PC-3 (cell line): ENCODE data around the gene MYO5B. TPM values are rescaled to one million over a fixed set of nuclear protein-coding genes. Genes with fewer than 3 reads are reported as not detected.

Experiments used
- ATAC-seq: fragments of 200-7000 bp; cut with Tn5 transposase; 2 replicates; pipeline ENCODE4 v1.9.1; 2020; ENCODE audit warnings: mild to moderate bottlenecking, moderate library complexity
- BruUV-seq: library from RNA; stranded (reverse); fragments of 400-500 nt; replicated peaks from 2 replicates; lab custom pipeline; 2021; lab: Mats Ljungman, UMichigan
- CTCF ChIA-PET: fragments of 300-600 bp; sonication (Branson Sonifier 250); formaldehyde crosslinking; loops from one replicate; lab custom pipeline; 2022; ENCODE audit warnings: antibody characterized with exemption; lab: Charles Lee
- POLR2A ChIA-PET: fragments of 300-600 bp; sonication (Branson Sonifier 250); formaldehyde crosslinking; loops from one replicate; lab custom pipeline; 2022; ENCODE audit warnings: antibody characterized with exemption; ENCODE audit not compliant: unreplicated experiment; lab: Charles Lee
- DNase-seq: peaks from one replicate; pipeline ENCODE4 v3.0.0-alpha.2; 2015
- H2AFZ ChIP-seq: fragments of 300-600 bp; sonication (generic); 2 replicates; pipeline ENCODE4 v1.6.0; 2016; ENCODE audit warnings: antibody characterized with exemption, low read length
- H3F3A ChIP-seq: fragments of 300-600 bp; sonication (generic); one replicate; pipeline ENCODE4 v1.6.0; 2017; ENCODE audit warnings: antibody characterized with exemption, low read length, control low read depth, mild to moderate bottlenecking; ENCODE audit not compliant: unreplicated experiment
- H3K27ac ChIP-seq: fragments of 300-600 bp; sonication (generic); 2 replicates; pipeline ENCODE4 v1.5.1; 2016; ENCODE audit warnings: mild to moderate bottlenecking, low read length
- H3K27me3 ChIP-seq: fragments of 300-600 bp; sonication (generic); 2 replicates; pipeline ENCODE4 v1.6.1; 2016; ENCODE audit warnings: low read length, mixed read lengths
- H3K36me3 ChIP-seq: fragments of 300-600 bp; sonication (generic); 2 replicates; pipeline ENCODE4 v1.6.1; 2016; ENCODE audit warnings: low read depth, mixed run types, low read length, mixed read lengths
- H3K4me1 ChIP-seq: fragments of 300-600 bp; sonication (generic); 2 replicates; pipeline ENCODE4 v1.5.1; 2016; ENCODE audit warnings: low read length; ENCODE audit not compliant: insufficient read depth
- H3K4me2 ChIP-seq: fragments of 300-600 bp; sonication (generic); 2 replicates; pipeline ENCODE4 v1.6.0; 2016; ENCODE audit warnings: low read length
- H3K4me3 ChIP-seq: fragments of 300-600 bp; sonication (generic); 2 replicates; pipeline ENCODE4 v1.5.1; 2016; ENCODE audit warnings: mild to moderate bottlenecking, low read length, mixed read lengths
- H3K79me2 ChIP-seq: fragments of 300-600 bp; sonication (generic); 2 replicates; pipeline ENCODE4 v1.6.1; 2017; ENCODE audit warnings: low read length, mixed read lengths
- H3K9ac ChIP-seq: fragments of 300-600 bp; sonication (generic); 2 replicates; pipeline ENCODE4 v1.6.0; 2016; ENCODE audit warnings: mild to moderate bottlenecking, low read length
- H3K9me2 ChIP-seq: fragments of 300-600 bp; sonication (generic); replicated peaks from 2 replicates; pipeline ENCODE4 v1.6.1; 2016; ENCODE audit warnings: mixed run types, low read length, mixed read lengths
- H3K9me3 ChIP-seq: fragments of 300-600 bp; sonication (generic); 2 replicates; pipeline ENCODE4 v1.6.1; 2016; ENCODE audit warnings: low read length, mixed read lengths
- H4K20me1 ChIP-seq: fragments of 300-600 bp; sonication (generic); 2 replicates; pipeline ENCODE4 v1.6.1; 2016; ENCODE audit warnings: low read length, mixed read lengths
- EZH2 ChIP-seq: fragments of 300-600 bp; sonication (generic); IDR thresholded peaks from one replicate; pipeline ENCODE4 v1.6.1; 2017; ENCODE audit warnings: antibody characterized with exemption, mild to moderate bottlenecking, low read length; ENCODE audit not compliant: unreplicated experiment
- EZH2phosphoT487 ChIP-seq: fragments of 300-600 bp; sonication (generic); IDR thresholded peaks from 2 replicates; pipeline ENCODE4 v1.6.1; 2018; ENCODE audit warnings: mild to moderate bottlenecking, antibody characterized with exemption, low read length, borderline replicate concordance
- intact Hi-C: fragments of 100-400 bp; cut with micrococcal nuclease; formaldehyde crosslinking; loops from 2 replicates; pipeline ENCODE4 v1.9.0; 2023
- total RNA-seq: library from RNA; depleted of rRNA; stranded (reverse); fragments of >200 nt; gene quantifications from 2 replicates; pipeline ENCODE4 v1.2.3, GENCODE V29; 2014
- TF ChIP-seq, protein P1 (sequence below): fragments of 300-600 bp; sonication (generic); conservative IDR thresholded peaks from 2 replicates; pipeline ENCODE4 v1.5.1; 2017; ENCODE audit warnings: antibody characterized with exemption, low read depth, mild to moderate bottlenecking, low read length

MYO5B gene
- total RNA-seq, 1 experiment from 2014 or later = 10.7 TPM

DNA sequence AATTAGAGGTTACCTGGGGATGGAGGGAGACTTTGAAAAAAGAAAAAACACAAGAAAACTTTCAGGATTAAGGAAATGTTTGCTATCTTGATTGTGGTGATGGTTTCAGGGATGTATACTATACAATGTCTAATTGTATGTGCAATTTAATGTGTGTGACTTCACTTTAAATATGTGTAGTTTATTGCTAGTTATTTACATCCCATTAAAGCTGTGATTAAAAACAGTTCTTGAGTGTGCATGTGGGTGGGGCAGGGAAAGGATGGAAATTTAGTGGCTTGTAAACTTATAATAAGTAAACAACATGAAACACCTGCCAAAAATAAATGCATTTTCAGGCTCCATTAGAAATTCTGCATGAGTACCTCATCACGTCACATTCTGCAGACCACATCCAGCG lies 167.0 kb downstream of the MYO5B start:
- POLR2A ChIA-PET = no interaction called here
- Histone ChIP-seq H3K9me2 (no peaks in the 10 kb centered on the region), H3K9me3 (no peaks in the 10 kb centered on the region), H2AFZ (no peak overlapping the region), H3K79me2 (no peaks in the 10 kb centered on the region), H4K20me1 (no peaks in the 10 kb centered on the region), H3K4me2 (no peak overlapping the region), H3F3A (no peaks in the 10 kb centered on the region), H3K27me3 (no peaks in the 10 kb centered on the region), H3K36me3 (no peaks in the 10 kb centered on the region), H3K27ac (no peak overlapping the region), H3K9ac (no peak overlapping the region), H3K4me1 (no peaks in the 10 kb centered on the region), H3K4me3 (no peak overlapping the region)
- ATAC-seq (no peak), DNase-seq (no peak)
- intact Hi-C loops = no loop called here
- CTCF ChIA-PET = no interaction called here
- BruUV-seq = no TSS peak
- TF ChIP-seq EZH2phosphoT487 = no peak

DNA sequence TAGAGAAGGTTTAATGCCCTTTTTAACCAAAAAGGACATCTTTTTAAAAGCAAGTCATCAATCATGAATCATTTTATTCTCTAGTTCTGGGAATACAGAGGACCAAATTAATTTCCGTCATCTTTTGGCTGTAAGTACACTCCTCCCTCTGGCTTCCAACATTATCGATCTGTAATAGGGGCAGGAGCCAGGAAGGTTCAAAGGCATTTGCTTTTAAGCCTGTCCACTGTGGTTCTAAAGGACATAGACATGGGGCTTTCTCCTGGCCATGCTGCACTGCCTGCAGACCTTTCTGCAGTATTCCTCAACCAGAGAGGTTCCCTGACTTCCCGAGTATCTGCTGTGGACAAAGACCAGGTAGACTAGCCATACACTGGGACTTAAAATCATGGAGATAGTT lies 170.5 kb downstream of the MYO5B start:
- POLR2A ChIA-PET = no interaction called here
- no peak overlapping the region for H3K4me3 ChIP-seq
- no peak for ATAC-seq

DNA sequence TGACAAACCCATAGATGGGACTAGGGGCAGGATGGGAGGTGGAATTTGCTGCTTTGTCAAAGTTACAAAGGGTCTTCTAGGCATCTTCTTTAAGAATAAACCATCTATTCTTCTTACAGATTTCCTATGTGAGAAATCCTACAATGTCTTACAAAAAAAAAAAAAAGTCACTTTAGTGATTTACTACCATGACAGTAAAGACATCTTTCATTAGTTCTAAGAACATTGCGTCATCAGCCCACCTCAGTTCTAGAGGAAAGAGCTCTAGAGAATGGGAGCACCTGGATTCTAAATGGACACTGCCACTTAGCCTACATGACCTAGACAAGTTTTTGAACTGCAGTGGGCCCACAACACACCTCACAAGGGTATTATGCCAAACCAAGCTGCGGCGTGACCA lies 172.0 kb downstream of the MYO5B start:
- Histone ChIP-seq H3K4me2 (no peak overlapping the region), H3K9ac (no peak overlapping the region), H3K9me3 (no peaks in the 10 kb centered on the region), H3K79me2 (no peaks in the 10 kb centered on the region), H3K4me1 (no peaks in the 10 kb centered on the region), H3K27ac (no peak overlapping the region), H4K20me1 (no peaks in the 10 kb centered on the region), H2AFZ (no peak overlapping the region), H3K9me2 (no peaks in the 10 kb centered on the region), H3F3A (no peaks in the 10 kb centered on the region), H3K4me3 (no peak overlapping the region), H3K27me3 (no peaks in the 10 kb centered on the region), H3K36me3 (no peaks in the 10 kb centered on the region)
- DNase-seq = no peak
- BruUV-seq = no TSS peak
- intact Hi-C loops = no loop called here
- TF ChIP-seq, protein P1, sequence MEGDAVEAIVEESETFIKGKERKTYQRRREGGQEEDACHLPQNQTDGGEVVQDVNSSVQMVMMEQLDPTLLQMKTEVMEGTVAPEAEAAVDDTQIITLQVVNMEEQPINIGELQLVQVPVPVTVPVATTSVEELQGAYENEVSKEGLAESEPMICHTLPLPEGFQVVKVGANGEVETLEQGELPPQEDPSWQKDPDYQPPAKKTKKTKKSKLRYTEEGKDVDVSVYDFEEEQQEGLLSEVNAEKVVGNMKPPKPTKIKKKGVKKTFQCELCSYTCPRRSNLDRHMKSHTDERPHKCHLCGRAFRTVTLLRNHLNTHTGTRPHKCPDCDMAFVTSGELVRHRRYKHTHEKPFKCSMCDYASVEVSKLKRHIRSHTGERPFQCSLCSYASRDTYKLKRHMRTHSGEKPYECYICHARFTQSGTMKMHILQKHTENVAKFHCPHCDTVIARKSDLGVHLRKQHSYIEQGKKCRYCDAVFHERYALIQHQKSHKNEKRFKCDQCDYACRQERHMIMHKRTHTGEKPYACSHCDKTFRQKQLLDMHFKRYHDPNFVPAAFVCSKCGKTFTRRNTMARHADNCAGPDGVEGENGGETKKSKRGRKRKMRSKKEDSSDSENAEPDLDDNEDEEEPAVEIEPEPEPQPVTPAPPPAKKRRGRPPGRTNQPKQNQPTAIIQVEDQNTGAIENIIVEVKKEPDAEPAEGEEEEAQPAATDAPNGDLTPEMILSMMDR = no peak
- no peak for TF ChIP-seq EZH2
- no peak for TF ChIP-seq EZH2phosphoT487
- ChIA-PET POLR2A (no interaction called here), CTCF (no interaction called here)
- no peak for ATAC-seq

More for the DNA sequence above, 170.5 kb downstream of the MYO5B start:
- Histone ChIP-seq H2AFZ (no peak overlapping the region), H3K9me3 (no peaks in the 10 kb centered on the region), H3K79me2 (no peaks in the 10 kb centered on the region), H3K9me2 (no peaks in the 10 kb centered on the region), H3K36me3 (no peaks in the 10 kb centered on the region), H3K4me1 (no peaks in the 10 kb centered on the region), H3K27ac (no peak overlapping the region), H3K9ac (no peak overlapping the region), H4K20me1 (no peaks in the 10 kb centered on the region), H3K27me3 (no peaks in the 10 kb centered on the region), H3F3A (no peaks in the 10 kb centered on the region), H3K4me2 (no peak overlapping the region)
- intact Hi-C loops = no loop called here
- no peak for DNase-seq
- CTCF ChIA-PET = no interaction called here
- no peak for TF ChIP-seq EZH2phosphoT487
- TF ChIP-seq EZH2 = no peak
- TF ChIP-seq, protein P1 = no peak
- no TSS peak for BruUV-seq
